Activated T-cell treated with anti-CD3 and anti-CD28 coated beads, Interleukin-2, amount 50 U/mL, for 1 hour (primary cell): ENCODE measurements around the gene AFAP1L2.

Source experiments
- DNase-seq: peaks from one replicate; pipeline ENCODE4 v3.0.0-alpha.2; 2020

The AFAP1L2 gene

DNA sequence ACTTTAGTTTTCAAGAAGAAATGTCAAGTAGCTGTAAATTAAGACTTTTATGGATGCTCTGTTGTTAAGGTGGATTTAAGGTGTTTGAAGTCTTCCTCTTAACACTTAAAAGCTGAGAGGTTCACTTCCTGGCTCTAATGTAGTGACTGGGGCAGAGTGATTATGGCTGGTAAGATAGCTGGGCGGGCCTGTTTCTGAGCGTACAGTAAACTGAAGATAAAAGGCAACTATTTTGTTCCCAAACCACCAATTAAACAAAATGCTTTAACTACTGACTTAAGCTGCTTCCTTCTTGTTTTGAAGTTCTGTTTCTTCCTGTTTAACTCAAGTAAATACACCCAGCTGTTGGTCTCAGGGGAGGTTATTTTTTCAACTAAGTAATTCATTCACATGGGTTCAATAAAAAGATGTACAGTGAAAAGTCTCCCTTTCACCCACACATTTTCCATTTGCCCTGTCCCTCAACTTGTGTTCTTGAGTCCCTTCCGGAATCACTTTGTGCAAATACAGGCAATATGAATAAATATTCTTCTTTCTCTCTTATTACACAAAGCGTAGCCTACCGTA lies 145.9 kb downstream of the AFAP1L2 start:
- DNase-seq, result no peak

- no peak for DNase-seq
These were observed 146.8 kb downstream of the AFAP1L2 start for GRCh38 chr10:114257498-114257897.

- DNase-seq, result no peak
These were observed 147.5 kb downstream of the AFAP1L2 start for GRCh38 chr10:114256822-114257221.

DNA sequence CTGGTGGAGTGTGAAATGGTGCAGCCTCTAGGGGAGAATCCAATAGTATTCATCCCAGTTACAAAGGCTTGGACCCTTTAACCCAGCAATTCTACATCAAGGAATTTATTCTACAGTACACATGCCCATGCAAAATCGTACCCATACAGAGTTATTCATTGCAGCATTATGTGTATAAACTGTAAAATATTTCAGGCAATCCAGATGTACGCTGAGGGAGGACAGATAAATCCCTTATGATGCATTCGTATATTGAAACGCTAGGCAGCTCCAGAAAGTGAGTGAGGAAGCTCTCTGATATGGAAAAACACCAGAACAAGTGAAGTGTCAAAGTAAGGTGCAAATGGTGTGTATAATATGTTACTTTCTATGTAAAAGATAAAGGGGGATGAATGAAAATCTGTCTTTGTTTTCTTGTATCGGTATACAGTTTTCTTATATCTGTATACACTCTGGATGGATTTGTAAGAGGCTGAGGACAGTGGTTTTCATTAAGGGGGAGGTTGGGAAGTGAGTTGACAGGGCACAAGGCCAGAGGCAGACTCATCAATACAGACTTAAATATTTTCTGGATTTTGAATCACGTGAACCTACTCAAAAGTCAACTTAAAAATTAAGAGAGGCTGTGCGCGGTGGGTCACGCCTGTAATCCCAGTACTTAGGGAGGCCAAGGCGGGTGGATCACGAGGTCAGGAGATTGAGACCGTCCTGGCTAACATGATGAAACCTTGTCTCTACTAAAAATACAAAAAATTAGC lies 148.1 kb downstream of the AFAP1L2 start:
- DNase-seq, result no peak

GRCh38 chr10:114255227-114255626 lies 149.1 kb downstream of the AFAP1L2 start:
- no peak for DNase-seq

DNA sequence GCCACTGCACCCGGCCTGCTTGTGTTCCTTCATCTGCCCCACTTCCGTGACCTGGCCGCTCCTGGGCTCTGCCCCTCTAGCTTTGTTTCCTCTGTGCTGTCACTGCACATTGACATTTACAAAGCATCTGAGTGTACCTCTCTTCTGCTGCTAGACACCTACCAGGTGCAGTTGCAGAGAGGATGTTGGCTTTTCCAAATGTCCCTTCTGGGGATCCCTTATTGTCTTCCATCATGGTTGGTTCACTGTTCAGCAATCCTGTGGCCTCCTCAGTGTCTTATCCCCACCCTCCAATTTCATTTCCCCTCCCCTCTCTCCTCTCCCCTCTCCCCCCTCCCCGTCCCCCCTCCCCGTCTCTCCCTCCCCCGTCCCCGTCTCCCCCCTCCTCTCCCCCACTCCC lies 151.4 kb downstream of the AFAP1L2 start:
- DNase-seq, result no peak

- DNase-seq, result no peak
These were observed 152.2 kb downstream of the AFAP1L2 start for GRCh38 chr10:114252092-114252491.

DNA sequence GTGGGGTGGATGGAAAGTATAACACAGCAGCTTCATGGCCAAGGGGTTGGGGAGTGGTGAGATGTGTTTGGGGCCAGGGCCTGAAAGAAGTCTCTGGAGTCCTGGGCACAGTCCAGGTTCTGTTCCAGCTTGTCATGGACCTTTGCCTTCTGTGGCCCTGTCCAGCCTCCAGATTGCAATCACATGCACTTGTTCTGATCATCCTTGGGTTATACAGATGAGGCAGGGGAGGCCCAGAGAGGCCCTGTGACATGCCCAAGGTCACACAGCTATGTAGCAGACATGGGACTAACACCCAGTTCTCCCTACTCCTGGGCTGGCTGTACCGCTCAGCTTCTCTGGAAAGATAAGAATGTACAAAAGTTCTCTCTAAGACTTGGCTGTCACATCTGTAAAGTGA lies 153.6 kb downstream of the AFAP1L2 start:
- no peak for DNase-seq

- no peak for DNase-seq
These were observed 154.1 kb downstream of the AFAP1L2 start for GRCh38 chr10:114250236-114250635.

GRCh38 chr10:114246679-114247305 lies 157.5 kb downstream of the AFAP1L2 start:
- DNase-seq, result no peak

DNA sequence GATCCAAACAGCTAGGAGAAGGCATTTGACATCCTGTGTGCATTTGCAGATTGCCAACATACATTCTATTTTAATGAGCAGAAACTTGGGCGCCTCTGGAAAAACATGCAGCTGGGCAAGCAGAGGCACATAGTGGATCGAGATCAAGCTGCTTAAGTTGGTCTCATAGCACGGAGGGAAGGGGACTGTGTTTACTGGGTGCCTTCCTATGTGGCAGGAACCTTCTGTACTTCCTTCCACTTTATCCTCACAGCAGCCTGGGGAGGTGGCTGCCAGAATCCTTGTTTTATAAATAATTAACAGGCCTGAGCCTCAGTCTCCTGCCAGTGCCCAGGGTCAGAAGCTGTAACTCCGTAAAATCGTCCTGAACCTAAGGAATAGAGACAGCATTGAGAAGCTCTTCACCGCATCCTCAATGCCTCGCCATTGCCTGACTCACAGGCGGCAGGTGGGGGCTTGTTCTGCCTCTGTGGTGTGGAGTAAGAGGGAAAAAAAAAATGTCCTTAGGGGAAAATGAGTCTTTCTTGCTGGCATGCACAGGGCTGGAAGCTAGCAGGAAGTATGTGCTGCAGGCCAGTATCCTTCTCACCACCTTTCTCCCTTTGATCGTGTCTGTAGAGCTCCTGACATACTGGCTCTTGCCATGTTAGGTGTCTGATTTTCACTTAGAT lies 159.0 kb downstream of the AFAP1L2 start:
- DNase-seq, result no peak
